ENCODE data around the gene RASGRP2.

Gene RASGRP2

GRCh38 chr11:64715110-64715509 lies 28.8 kb downstream of the RASGRP2 start:
- Histone ChIP-seq H3K9ac (no peak overlapping the region), H3K4me3 (ENCODE audit: low read depth, low read length) (no peak overlapping the region), H3K27me3 (ENCODE audit: control insufficient read depth, insufficient read depth, low read length) (no peaks in the 10 kb centered on the region), H3K4me2 (ENCODE audit: low read length) (no peak overlapping the region), H3K27ac (no peak overlapping the region), H3K36me3 (ENCODE audit: control insufficient read depth, insufficient read depth, low read length) (no peaks in the 10 kb centered on the region), H3K79me2 (no peaks in the 10 kb centered on the region), H2AFZ (no peak overlapping the region), H3K9me3 (ENCODE audit: control insufficient read depth, low read length) (no peaks in the 10 kb centered on the region), H3K4me1 (no peaks in the 10 kb centered on the region)
- no peak for TF ChIP-seq CTCF (IDR thresholded peaks at IDR 0.05)

GRCh38 chr11:64714666-64715065 lies 29.3 kb downstream of the RASGRP2 start:
- Histone ChIP-seq H3K9ac (no peak overlapping the region), H3K27me3 (ENCODE audit: control insufficient read depth, insufficient read depth, low read length) (no peaks in the 10 kb centered on the region), H3K27ac (no peak overlapping the region), H3K79me2 (no peaks in the 10 kb centered on the region), H2AFZ (no peak overlapping the region), H3K36me3 (ENCODE audit: control insufficient read depth, insufficient read depth, low read length) (no peaks in the 10 kb centered on the region), H3K4me1 (no peaks in the 10 kb centered on the region), H3K9me3 (ENCODE audit: control insufficient read depth, low read length) (no peaks in the 10 kb centered on the region), H3K4me3 (ENCODE audit: low read depth, low read length) (no peak overlapping the region), H3K4me2 (ENCODE audit: low read length) (no peak overlapping the region)
- no peak for TF ChIP-seq CTCF (IDR thresholded peaks at IDR 0.05)

- no peak overlapping the region for H3K4me3 ChIP-seq (ENCODE audit: low read depth, low read length)
- no peak overlapping the region for H3K27ac ChIP-seq
- H3K79me2 ChIP-seq: no peaks in the 10 kb centered on the region
- H3K9ac ChIP-seq: no peak overlapping the region
- no peaks in the 10 kb centered on the region for H3K36me3 ChIP-seq (ENCODE audit: control insufficient read depth, insufficient read depth, low read length)
- no peaks in the 10 kb centered on the region for H3K4me1 ChIP-seq
- TF ChIP-seq CTCF (IDR thresholded peaks at IDR 0.05): no peak
- no peaks in the 10 kb centered on the region for H3K27me3 ChIP-seq (ENCODE audit: control insufficient read depth, insufficient read depth, low read length)
- H2AFZ ChIP-seq: no peak overlapping the region
- H3K4me2 ChIP-seq (ENCODE audit: low read length): no peak overlapping the region
- H3K9me3 ChIP-seq (ENCODE audit: control insufficient read depth, low read length): no peaks in the 10 kb centered on the region
Measured at GRCh38 chr11:64713781-64714363, 30.1 kb downstream of the RASGRP2 start.

GRCh38 chr11:64713016-64713707 lies 30.8 kb downstream of the RASGRP2 start:
- H3K4me3 ChIP-seq (ENCODE audit: low read depth, low read length): no peak overlapping the region
- H3K4me1 ChIP-seq: no peaks in the 10 kb centered on the region
- no peaks in the 10 kb centered on the region for H3K27me3 ChIP-seq (ENCODE audit: control insufficient read depth, insufficient read depth, low read length)

More at GRCh38 chr11:64713016-64713707, 30.8 kb downstream of the RASGRP2 start:
- no peak for TF ChIP-seq CTCF (IDR thresholded peaks at IDR 0.05)
- H3K9ac ChIP-seq: no peak overlapping the region
- H2AFZ ChIP-seq: no peak overlapping the region
- no peaks in the 10 kb centered on the region for H3K36me3 ChIP-seq (ENCODE audit: control insufficient read depth, insufficient read depth, low read length)
- H3K79me2 ChIP-seq: no peaks in the 10 kb centered on the region
- H3K4me2 ChIP-seq (ENCODE audit: low read length): no peak overlapping the region
- H3K27ac ChIP-seq: no peak overlapping the region
- no peaks in the 10 kb centered on the region for H3K9me3 ChIP-seq (ENCODE audit: control insufficient read depth, low read length)
